GM12878 (cell line): ENCODE measurements around the gene CCR7. TPM values are rescaled to one million over a fixed set of nuclear protein-coding genes. Genes with fewer than 3 reads are reported as not detected.

ENCODE experiments used
- ATAC-seq: fragments of 200-7000 bp; cut with Tn5 transposase; 3 replicates; pipeline ENCODE4 v1.9.1; 2020; ENCODE audit warnings: mild to moderate bottlenecking, moderate library complexity
- BruUV-seq: library from RNA; stranded (reverse); fragments of 400-500 nt; replicated peaks from 2 replicates; lab custom pipeline; 2021; lab: Mats Ljungman, UMichigan
- CTCF ChIA-PET: fragments of 300-600 bp; sonication (Branson Sonifier 250); formaldehyde crosslinking; extraction: SDS; loops from one replicate; lab custom pipeline; 2021; ENCODE audit warnings: inconsistent platforms; lab: Yijun Ruan, JAX
- POLR2A ChIA-PET: fragments of 350-600 bp; formaldehyde crosslinking; extraction: SDS; loops from one replicate; lab custom pipeline; 2021; ENCODE audit warnings: inconsistent platforms; lab: Charles Lee
- RAD21 ChIA-PET: fragments of 300-600 bp; sonication (Branson Sonifier 250); formaldehyde crosslinking; loops from one replicate; lab custom pipeline; 2023; ENCODE audit warnings: antibody characterized with exemption; ENCODE audit not compliant: unreplicated experiment; lab: Charles Lee
- SMC1A ChIA-PET: fragments of 300-600 bp; sonication (Branson Sonifier 250); formaldehyde crosslinking; loops from one replicate; lab custom pipeline; 2023; ENCODE audit not compliant: unreplicated experiment, uncharacterized antibody; lab: Charles Lee
- DNase-seq: peaks from one replicate; pipeline ENCODE4 v3.0.0-alpha.2; 2011; ENCODE audit warnings: low read depth, low spot score
- FAIRE-seq: peaks from 3 replicates; lab custom pipeline; 2011; peaks lifted over from hg19 to GRCh38; lab: Jason Lieb, UNC
- H2AFZ ChIP-seq: 2 replicates; pipeline ENCODE4 v1.6.0; 2011; ENCODE audit warnings: low read depth, low read length, control low read depth; ENCODE audit not compliant: control insufficient read depth
- H3K27ac ChIP-seq: 2 replicates; pipeline ENCODE4 v1.5.1; 2011; ENCODE audit warnings: control low read depth; ENCODE audit not compliant: control insufficient read depth, insufficient read depth
- H3K27me3 ChIP-seq, 2 experiments: replicated peaks in 1 of 2; 2 replicates each; pipeline versions ENCODE4 v1.6.0 to v1.6.1; 2011; ENCODE audit warnings: low read length in 1 of 2; ENCODE audit not compliant: control insufficient read depth in 2 of 2, insufficient read depth in 2 of 2
- H3K36me3 ChIP-seq, 2 experiments: 2 replicates each; pipeline ENCODE4 v1.5.1; 2011; ENCODE audit warnings: low read length in 1 of 2; ENCODE audit not compliant: control insufficient read depth in 2 of 2, insufficient read depth in 2 of 2
- H3K4me1 ChIP-seq: 2 replicates; pipeline ENCODE4 v1.6.1; 2011; ENCODE audit warnings: mild to moderate bottlenecking, low read length, moderate library complexity, mixed read lengths; ENCODE audit not compliant: control insufficient read depth, insufficient read depth
- H3K4me2 ChIP-seq: 2 replicates; pipeline ENCODE4 v1.6.0; 2011; ENCODE audit warnings: control low read depth; ENCODE audit not compliant: control insufficient read depth, insufficient read depth
- H3K4me3 ChIP-seq: fragments of 200-600 bp; sonication (generic); 2 replicates; pipeline ENCODE4 v1.5.1; 2016
- H3K79me2 ChIP-seq: 2 replicates; pipeline ENCODE4 v1.6.0; 2011; ENCODE audit warnings: low read length; ENCODE audit not compliant: control insufficient read depth, insufficient read depth
- H3K9ac ChIP-seq: 2 replicates; pipeline ENCODE4 v1.8.0; 2011; ENCODE audit warnings: low read length, control low read depth, mixed read lengths; ENCODE audit not compliant: control insufficient read depth, insufficient read depth
- H3K9me3 ChIP-seq: replicated peaks from 3 replicates; pipeline ENCODE4 v1.5.1; 2011; ENCODE audit warnings: mild to moderate bottlenecking, low read length; ENCODE audit not compliant: control insufficient read depth, insufficient read depth
- H4K20me1 ChIP-seq: 2 replicates; pipeline ENCODE4 v1.6.0; 2011; ENCODE audit not compliant: control insufficient read depth, insufficient read depth
- BACH1 ChIP-seq: fragments of 450-650 bp; IDR thresholded peaks from 2 replicates; pipeline ENCODE4 v1.6.1; 2017; ENCODE audit warnings: mild to moderate bottlenecking, borderline replicate concordance
- BCL11A ChIP-seq: IDR thresholded peaks from 2 replicates; pipeline ENCODE4 v1.6.1; 2011; ENCODE audit warnings: low read depth, low read length
- FOXM1 ChIP-seq: IDR thresholded peaks from 2 replicates; pipeline ENCODE4 v1.6.1; 2012; ENCODE audit warnings: low read depth, mild to moderate bottlenecking, inconsistent platforms, low read length, moderate library complexity
- KAT2A ChIP-seq: conservative IDR thresholded peaks from 2 replicates; pipeline ENCODE4 v1.6.1; 2011; ENCODE audit warnings: low read depth, low read length; ENCODE audit not compliant: control insufficient read depth
- MEF2A ChIP-seq: IDR thresholded peaks from 2 replicates; pipeline ENCODE4 v1.6.1; 2011; ENCODE audit warnings: low read depth, mild to moderate bottlenecking, low read length, moderate library complexity; ENCODE audit not compliant: insufficient read depth
- MYB ChIP-seq: fragments of 150-350 bp; IDR thresholded peaks from 2 replicates; pipeline ENCODE4 v1.6.1; 2014; ENCODE audit warnings: mild to moderate bottlenecking, low read depth, low read length, borderline replicate concordance
- NFIC ChIP-seq: IDR thresholded peaks from 2 replicates; pipeline ENCODE4 v1.6.1; 2012; ENCODE audit warnings: low read depth, mild to moderate bottlenecking, inconsistent platforms, low read length, moderate library complexity
- NR2C2 ChIP-seq: IDR thresholded peaks from 2 replicates; pipeline ENCODE4 v1.6.1; 2011; ENCODE audit warnings: borderline replicate concordance, low read depth; ENCODE audit not compliant: control insufficient read depth, insufficient read length
- POLR2A ChIP-seq: IDR thresholded peaks from 2 replicates; pipeline ENCODE4 v1.6.1; 2011; ENCODE audit warnings: low read depth, mild to moderate bottlenecking, low read length
- RUNX3 ChIP-seq: IDR thresholded peaks from 2 replicates; pipeline ENCODE4 v1.6.1; 2012; ENCODE audit warnings: low read length, inconsistent platforms
- ZNF24 ChIP-seq: fragments of 450-650 bp; IDR thresholded peaks from 2 replicates; pipeline ENCODE4 v1.6.1; 2017; ENCODE audit warnings: antibody characterized with exemption, mild to moderate bottlenecking
- WGBS: methylation state at CpG from one replicate; pipeline ENCODE4 v1.1.6; 2016; ENCODE audit warnings: low lambda C conversion rate; ENCODE audit not compliant: insufficient replicate concordance, insufficient coverage; ENCODE audit errors: missing lambda C conversion rate; 5-methylcytosine and 5-hydroxymethylcytosine counted together
- in situ Hi-C: fragments of 300-500 bp; cut with MboI; formaldehyde crosslinking; loops from 9 replicates; pipeline ENCODE4 v1.14.3; 2018; ENCODE audit warnings: mixed read lengths
- intact Hi-C: fragments of 100-400 bp; cut with micrococcal nuclease; formaldehyde crosslinking; loops from one replicate; pipeline ENCODE4 v1.14.2; 2022; ENCODE audit not compliant: unreplicated experiment
- polyA plus RNA-seq, 11 experiments: library from polyadenylated mRNA; depleted of rRNA in 4 of 11; unstranded in 6 of 11; stranded (reverse) in 5 of 11; fragments of >200 nt; fragmentation: Nextera tagmentation in 4 of 11; fragmentation: Illumina TruSeq in 1 of 11; extraction: Ambion mirVana in 4 of 11; extraction: Trizol in 1 of 11; gene quantifications; 1 replicate in 1 of 11; 2 replicates in 10 of 11; pipeline versions ENCODE4 v1.2.1 to v1.2.3, GENCODE V29; 2011 to 2016; ENCODE audit warnings: inconsistent platforms in 2 of 11, missing spikeins in 2 of 11, low read depth in 1 of 11
- total RNA-seq, 4 experiments: library from RNA; depleted of rRNA in 3 of 4; stranded (reverse); fragments of >200 nt in 3 of 4; fragmentation: Illumina TruSeq in 1 of 4; extraction: Trizol in 1 of 4; gene quantifications; 2 replicates each; pipeline versions ENCODE4 v1.2.1 to v1.2.3, GENCODE V29; 2013 to 2021
- TF ChIP-seq, protein P1 (sequence below): fragments of 450-650 bp; IDR thresholded peaks from 2 replicates; pipeline ENCODE4 v1.6.1; 2017; ENCODE audit warnings: borderline replicate concordance
- TF ChIP-seq, protein P2 (sequence below): IDR thresholded peaks from 2 replicates; pipeline ENCODE4 v1.6.1; 2011; ENCODE audit warnings: borderline replicate concordance, low read depth, mild to moderate bottlenecking, moderate library complexity, low read length; ENCODE audit not compliant: insufficient read depth, poor library complexity, severe bottlenecking
- TF ChIP-seq, protein P3 (sequence below): fragments of 450-650 bp; conservative IDR thresholded peaks from 2 replicates; pipeline ENCODE4 v1.6.1; 2017; ENCODE audit warnings: mild to moderate bottlenecking, moderate library complexity

The CCR7 gene
- total and polyA plus RNA-seq, 10 of the 15 experiments (the other 5 are each of a cell fraction or from before 2014, with no cell fraction given): 131 to 1,171 (median 260) TPM

DNA sequence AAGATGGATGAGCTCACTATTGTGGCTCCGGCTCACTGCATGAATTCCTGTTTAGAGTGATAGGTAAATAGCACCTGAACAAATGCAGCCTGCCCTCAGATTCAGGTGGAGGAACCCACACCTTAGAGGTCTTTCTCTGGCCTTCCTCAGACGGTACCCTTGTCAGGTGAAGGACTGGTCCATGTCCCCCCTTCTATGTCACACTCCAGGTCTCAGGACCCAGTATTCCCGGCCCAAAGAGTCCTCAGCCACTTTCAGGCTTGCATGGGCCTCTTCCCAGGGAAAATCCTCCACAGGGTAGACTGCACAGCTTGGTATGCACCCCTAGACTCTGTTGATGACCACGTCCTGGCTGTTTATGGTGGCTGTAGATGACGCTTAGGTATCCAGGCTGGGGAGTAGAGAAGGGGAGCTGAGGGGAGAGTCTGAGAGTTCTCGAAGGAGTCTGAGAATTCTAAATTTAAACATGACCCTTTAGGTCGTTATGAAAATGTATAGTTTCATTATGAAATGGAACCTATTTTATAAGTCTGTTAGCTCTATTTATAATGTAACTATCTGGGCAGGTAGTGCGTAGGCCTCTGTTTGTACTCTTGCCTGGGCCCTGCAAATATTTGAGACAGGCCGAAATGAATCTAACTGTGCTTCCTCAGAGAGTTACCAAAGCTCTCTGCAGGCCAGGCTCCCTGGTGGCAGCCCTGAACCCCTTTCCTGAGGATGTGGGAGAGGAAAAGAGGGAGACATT is 32.5 kb upstream of the CCR7 start (continued):
- peak; percentile 84; the same call in 1 of the 2 replicates for TF ChIP-seq NFIC
- TF ChIP-seq, protein P1, sequence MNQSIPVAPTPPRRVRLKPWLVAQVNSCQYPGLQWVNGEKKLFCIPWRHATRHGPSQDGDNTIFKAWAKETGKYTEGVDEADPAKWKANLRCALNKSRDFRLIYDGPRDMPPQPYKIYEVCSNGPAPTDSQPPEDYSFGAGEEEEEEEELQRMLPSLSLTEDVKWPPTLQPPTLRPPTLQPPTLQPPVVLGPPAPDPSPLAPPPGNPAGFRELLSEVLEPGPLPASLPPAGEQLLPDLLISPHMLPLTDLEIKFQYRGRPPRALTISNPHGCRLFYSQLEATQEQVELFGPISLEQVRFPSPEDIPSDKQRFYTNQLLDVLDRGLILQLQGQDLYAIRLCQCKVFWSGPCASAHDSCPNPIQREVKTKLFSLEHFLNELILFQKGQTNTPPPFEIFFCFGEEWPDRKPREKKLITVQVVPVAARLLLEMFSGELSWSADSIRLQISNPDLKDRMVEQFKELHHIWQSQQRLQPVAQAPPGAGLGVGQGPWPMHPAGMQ: no peak
- TF ChIP-seq RUNX3: peak; percentile 72; the same call in 1 of the 2 replicates

DNA sequence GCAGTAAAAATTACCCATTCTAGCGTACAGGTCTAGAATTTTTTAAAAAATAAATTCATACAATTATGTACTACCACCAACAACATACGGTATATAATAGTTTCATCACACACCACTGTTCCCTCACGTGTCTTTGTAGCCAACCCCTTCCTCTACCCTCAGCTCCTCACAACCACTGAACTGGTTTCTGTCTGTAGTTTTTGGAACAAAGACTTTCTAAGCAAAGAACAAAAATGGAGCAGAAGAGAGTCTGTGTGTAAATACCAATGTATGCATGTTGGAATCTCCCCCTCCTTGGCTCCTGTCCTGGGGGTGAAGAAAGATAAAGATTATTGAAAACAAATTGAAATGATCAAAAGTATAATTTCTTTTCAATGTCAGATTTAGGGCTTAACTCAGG is 31.9 kb upstream of the CCR7 start:
- H3K4me1 ChIP-seq: peaks cover 57% of the 10 kb centered on the region
- no peak overlapping the region; the same call in 1 of the 2 replicates for H3K9ac ChIP-seq
- FAIRE-seq (no peak), ATAC-seq (no peak), DNase-seq (no peak)
- H3K9me3 ChIP-seq: peaks cover 10% of the 10 kb centered on the region
- no peaks in the 10 kb centered on the region for H3K27me3 ChIP-seq
- H4K20me1 ChIP-seq: no peaks in the 10 kb centered on the region
- no peak overlapping the region for H3K4me3 ChIP-seq
- no peaks in the 10 kb centered on the region for H3K36me3 ChIP-seq
- H3K79me2 ChIP-seq: no peaks in the 10 kb centered on the region
- no peak overlapping the region for H2AFZ ChIP-seq
- intact Hi-C loops: no loop called here
- in situ Hi-C loops: no loop called here
- no TSS peak for BruUV-seq
- H3K27ac ChIP-seq: peak overlapping the region; percentile 63; the same call in 1 of the 2 replicates
- ChIA-PET SMC1A (interaction anchor here (1.0 to 4.3 kb wide), 16 partner anchors 10 to 62 kb away, joined by 3 to 63 read pairs (median 10); partner anchors contain the start of gene CCR7), POLR2A (interaction anchor here (1.0 to 4.4 kb wide), 8 partner anchors 10 to 44 kb away, joined by 3 to 81 read pairs (median 13); partner anchors contain the start of gene CCR7), CTCF (interaction anchor here (0.8 to 2.8 kb wide), 13 partner anchors 12 to 1068 kb away, joined by 3 to 43 read pairs (median 4); partner anchors contain the start of genes CCR7 and TOP2A), RAD21 (interaction anchor here (0.8 to 4.0 kb wide), 14 partner anchors 10 to 65 kb away, joined by 3 to 75 read pairs (median 5); partner anchors contain the start of gene CCR7)
- peak overlapping the region; percentile 67; the same call in 1 of the 2 replicates for H3K4me2 ChIP-seq
- 74% methylated on average over 3 of the region's 3 CpGs for WGBS
- TF ChIP-seq NR2C2 (no peak), BCL11A (no peak), BACH1 (no peak), ZNF24 (no peak), FOXM1 (no peak), KAT2A (no peak), POLR2A (no peak), MYB (no peak), MEF2A (no peak)
- TF ChIP-seq, protein P1: no peak
- TF ChIP-seq, protein P2, sequence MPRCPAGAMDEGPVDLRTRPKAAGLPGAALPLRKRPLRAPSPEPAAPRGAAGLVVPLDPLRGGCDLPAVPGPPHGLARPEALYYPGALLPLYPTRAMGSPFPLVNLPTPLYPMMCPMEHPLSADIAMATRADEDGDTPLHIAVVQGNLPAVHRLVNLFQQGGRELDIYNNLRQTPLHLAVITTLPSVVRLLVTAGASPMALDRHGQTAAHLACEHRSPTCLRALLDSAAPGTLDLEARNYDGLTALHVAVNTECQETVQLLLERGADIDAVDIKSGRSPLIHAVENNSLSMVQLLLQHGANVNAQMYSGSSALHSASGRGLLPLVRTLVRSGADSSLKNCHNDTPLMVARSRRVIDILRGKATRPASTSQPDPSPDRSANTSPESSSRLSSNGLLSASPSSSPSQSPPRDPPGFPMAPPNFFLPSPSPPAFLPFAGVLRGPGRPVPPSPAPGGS: no peak
- TF ChIP-seq, protein P3, sequence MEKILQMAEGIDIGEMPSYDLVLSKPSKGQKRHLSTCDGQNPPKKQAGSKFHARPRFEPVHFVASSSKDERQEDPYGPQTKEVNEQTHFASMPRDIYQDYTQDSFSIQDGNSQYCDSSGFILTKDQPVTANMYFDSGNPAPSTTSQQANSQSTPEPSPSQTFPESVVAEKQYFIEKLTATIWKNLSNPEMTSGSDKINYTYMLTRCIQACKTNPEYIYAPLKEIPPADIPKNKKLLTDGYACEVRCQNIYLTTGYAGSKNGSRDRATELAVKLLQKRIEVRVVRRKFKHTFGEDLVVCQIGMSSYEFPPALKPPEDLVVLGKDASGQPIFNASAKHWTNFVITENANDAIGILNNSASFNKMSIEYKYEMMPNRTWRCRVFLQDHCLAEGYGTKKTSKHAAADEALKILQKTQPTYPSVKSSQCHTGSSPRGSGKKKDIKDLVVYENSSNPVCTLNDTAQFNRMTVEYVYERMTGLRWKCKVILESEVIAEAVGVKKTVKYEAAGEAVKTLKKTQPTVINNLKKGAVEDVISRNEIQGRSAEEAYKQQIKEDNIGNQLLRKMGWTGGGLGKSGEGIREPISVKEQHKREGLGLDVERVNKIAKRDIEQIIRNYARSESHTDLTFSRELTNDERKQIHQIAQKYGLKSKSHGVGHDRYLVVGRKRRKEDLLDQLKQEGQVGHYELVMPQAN: no peak
